Vagina (tissue), 2 donors: Measurements from ENCODE around the gene COMMD7. TPM values are rescaled to one million over a fixed set of nuclear protein-coding genes. Genes with fewer than 3 reads are reported as not detected.

Experiments used
- DNase-seq, 2 donors: peaks; one replicate each; pipeline ENCODE4 v3.0.0-alpha.2; 2017; ENCODE audit errors: extremely low spot score in 2 of 2
- H3K27ac ChIP-seq: fragments of 200-600 bp; sonication (generic); one replicate; pipeline ENCODE4 v1.5.1; 2019
- H3K27me3 ChIP-seq: fragments of 200-600 bp; sonication (generic); one replicate; pipeline ENCODE4 v1.5.1; 2019
- H3K36me3 ChIP-seq, 2 donors: fragments of 200-600 bp; sonication (generic); one replicate each; pipeline ENCODE4 v1.5.1; 2017 to 2019
- H3K4me1 ChIP-seq: fragments of 200-600 bp; sonication (generic); one replicate; pipeline ENCODE4 v1.5.1; 2019
- H3K4me3 ChIP-seq, 2 donors: fragments of 200-600 bp; sonication (generic); 1 replicate in 1 of 2; 2 replicates in 1 of 2; pipeline ENCODE4 v1.5.1; 2016 to 2019
- H3K9me3 ChIP-seq: fragments of 200-600 bp; sonication (generic); one replicate; pipeline ENCODE4 v1.5.1; 2019
- POLR2A ChIP-seq, 2 donors: fragments of 450-650 bp; IDR thresholded peaks; one replicate each; pipeline ENCODE4 v1.6.1; 2017; ENCODE audit warnings: antibody characterized with exemption in 2 of 2, mild to moderate bottlenecking in 2 of 2, moderate library complexity in 2 of 2
- POLR2AphosphoS5 ChIP-seq, 2 donors: sonication (generic); formaldehyde crosslinking; IDR thresholded peaks; one replicate each; pipeline ENCODE4 v1.9.0; 2017; ENCODE audit warnings: antibody characterized with exemption in 2 of 2, mild to moderate bottlenecking in 2 of 2, low read depth in 1 of 2; ENCODE audit not compliant: insufficient read depth in 1 of 2
- intact Hi-C: fragments of 100-400 bp; cut with DNase I; formaldehyde crosslinking; loops from one replicate; pipeline ENCODE4 v1.15.1; 2023
- total RNA-seq: library from RNA; depleted of rRNA; stranded (reverse); fragments of >200 nt; gene quantifications from one replicate; pipeline ENCODE4 v1.2.3, GENCODE V29; 2016
- TF ChIP-seq, protein P1 (sequence below), 3 experiments: fragments of 450-650 bp in 2 of 3; fragments of 200-600 bp in 1 of 3; sonication (generic) in 1 of 3; IDR thresholded peaks; one replicate each; pipeline ENCODE4 v1.5.1; 2017 to 2019; ENCODE audit warnings: antibody characterized with exemption in 3 of 3, mild to moderate bottlenecking in 2 of 3, moderate library complexity in 2 of 3

Gene COMMD7
- total RNA-seq, 1 donor from 2014 or later: 28.7 TPM

GRCh38 chr20:32780749-32781655 is 37.7 kb upstream of the COMMD7 start:
- TF ChIP-seq POLR2A (IDR thresholded peaks at IDR 0.05) (no peak), POLR2AphosphoS5 (IDR thresholded peaks at IDR 0.05; ENCODE audit: insufficient read depth in 1 of 2, low read depth in 1 of 2) (no peak)
- TF ChIP-seq, protein P1, sequence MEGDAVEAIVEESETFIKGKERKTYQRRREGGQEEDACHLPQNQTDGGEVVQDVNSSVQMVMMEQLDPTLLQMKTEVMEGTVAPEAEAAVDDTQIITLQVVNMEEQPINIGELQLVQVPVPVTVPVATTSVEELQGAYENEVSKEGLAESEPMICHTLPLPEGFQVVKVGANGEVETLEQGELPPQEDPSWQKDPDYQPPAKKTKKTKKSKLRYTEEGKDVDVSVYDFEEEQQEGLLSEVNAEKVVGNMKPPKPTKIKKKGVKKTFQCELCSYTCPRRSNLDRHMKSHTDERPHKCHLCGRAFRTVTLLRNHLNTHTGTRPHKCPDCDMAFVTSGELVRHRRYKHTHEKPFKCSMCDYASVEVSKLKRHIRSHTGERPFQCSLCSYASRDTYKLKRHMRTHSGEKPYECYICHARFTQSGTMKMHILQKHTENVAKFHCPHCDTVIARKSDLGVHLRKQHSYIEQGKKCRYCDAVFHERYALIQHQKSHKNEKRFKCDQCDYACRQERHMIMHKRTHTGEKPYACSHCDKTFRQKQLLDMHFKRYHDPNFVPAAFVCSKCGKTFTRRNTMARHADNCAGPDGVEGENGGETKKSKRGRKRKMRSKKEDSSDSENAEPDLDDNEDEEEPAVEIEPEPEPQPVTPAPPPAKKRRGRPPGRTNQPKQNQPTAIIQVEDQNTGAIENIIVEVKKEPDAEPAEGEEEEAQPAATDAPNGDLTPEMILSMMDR (IDR thresholded peaks at IDR 0.05): no peak
- intact Hi-C loops: loop anchor here (10.0 kb wide), 1 partner anchor 106 kb away; the partner anchor contains the start of gene C20orf203

GRCh38 chr20:32780278-32780677 is 37.0 kb upstream of the COMMD7 start:
- TF ChIP-seq POLR2AphosphoS5 (IDR thresholded peaks at IDR 0.05; ENCODE audit: insufficient read depth in 1 of 2, low read depth in 1 of 2): no peak
- TF ChIP-seq, protein P1 (IDR thresholded peaks at IDR 0.05): no peak
- TF ChIP-seq POLR2A (IDR thresholded peaks at IDR 0.05): no peak
- H3K27ac ChIP-seq: no peak overlapping the region
- H3K4me1 ChIP-seq: no peaks in the 10 kb centered on the region
- intact Hi-C loops: loop anchor here (10.0 kb wide), 1 partner anchor 105 kb away; the partner anchor contains the start of gene C20orf203
- H3K4me3 ChIP-seq: no peak overlapping the region
- H3K9me3 ChIP-seq: no peaks in the 10 kb centered on the region
- H3K36me3 ChIP-seq: no peaks in the 10 kb centered on the region
- H3K27me3 ChIP-seq: no peaks in the 10 kb centered on the region
- DNase-seq: no peak

More at GRCh38 chr20:32780749-32781655, 37.7 kb upstream of the COMMD7 start:
- no peaks in the 10 kb centered on the region for H3K4me1 ChIP-seq
- no peaks in the 10 kb centered on the region for H3K36me3 ChIP-seq
- H3K27ac ChIP-seq: no peak overlapping the region
- H3K9me3 ChIP-seq: no peaks in the 10 kb centered on the region
- DNase-seq: no peak
- no peak overlapping the region for H3K4me3 ChIP-seq
- H3K27me3 ChIP-seq: no peaks in the 10 kb centered on the region

- DNase-seq: no peak
These were observed 36.4 kb upstream of the COMMD7 start for GRCh38 chr20:32779500-32780211.

GRCh38 chr20:32777177-32777956 is 34.1 kb upstream of the COMMD7 start:
- DNase-seq: no peak
- Histone ChIP-seq H3K4me1 (no peaks in the 10 kb centered on the region), H3K27me3 (no peaks in the 10 kb centered on the region), H3K27ac (no peak overlapping the region), H3K9me3 (no peaks in the 10 kb centered on the region), H3K36me3 (no peaks in the 10 kb centered on the region), H3K4me3 (no peak overlapping the region)
- intact Hi-C loops: loop anchor here (10.0 kb wide), 1 partner anchor 253 kb away; no protein-coding TSS in a partner anchor
- TF ChIP-seq POLR2AphosphoS5 (IDR thresholded peaks at IDR 0.05; ENCODE audit: insufficient read depth in 1 of 2, low read depth in 1 of 2): no peak
- TF ChIP-seq, protein P1 (IDR thresholded peaks at IDR 0.05): no peak
- TF ChIP-seq POLR2A (IDR thresholded peaks at IDR 0.05): no peak

More at GRCh38 chr20:32779500-32780211, 36.4 kb upstream of the COMMD7 start:
- H3K4me3 ChIP-seq: no peak overlapping the region
- no peaks in the 10 kb centered on the region for H3K27me3 ChIP-seq
- no peaks in the 10 kb centered on the region for H3K36me3 ChIP-seq
- no peak overlapping the region for H3K27ac ChIP-seq
- no peak for TF ChIP-seq POLR2AphosphoS5 (IDR thresholded peaks at IDR 0.05; ENCODE audit: insufficient read depth in 1 of 2, low read depth in 1 of 2)
- H3K4me1 ChIP-seq: no peaks in the 10 kb centered on the region
- H3K9me3 ChIP-seq: no peaks in the 10 kb centered on the region
- intact Hi-C loops: loop anchor here (10.0 kb wide), 2 partner anchors 105 to 255 kb away; partner anchors contain the start of gene C20orf203
